ENCODE results near the gene DNAJB1.
A peak's percentile ranks its signal among the peaks of the same experiment; 100 is the strongest.
"Not testable (repeated sequence)": the region's sequence is repeated elsewhere in the genome, so short reads cannot be mapped to it uniquely, and the experiment has no call there.

The DNAJB1 gene

DNA sequence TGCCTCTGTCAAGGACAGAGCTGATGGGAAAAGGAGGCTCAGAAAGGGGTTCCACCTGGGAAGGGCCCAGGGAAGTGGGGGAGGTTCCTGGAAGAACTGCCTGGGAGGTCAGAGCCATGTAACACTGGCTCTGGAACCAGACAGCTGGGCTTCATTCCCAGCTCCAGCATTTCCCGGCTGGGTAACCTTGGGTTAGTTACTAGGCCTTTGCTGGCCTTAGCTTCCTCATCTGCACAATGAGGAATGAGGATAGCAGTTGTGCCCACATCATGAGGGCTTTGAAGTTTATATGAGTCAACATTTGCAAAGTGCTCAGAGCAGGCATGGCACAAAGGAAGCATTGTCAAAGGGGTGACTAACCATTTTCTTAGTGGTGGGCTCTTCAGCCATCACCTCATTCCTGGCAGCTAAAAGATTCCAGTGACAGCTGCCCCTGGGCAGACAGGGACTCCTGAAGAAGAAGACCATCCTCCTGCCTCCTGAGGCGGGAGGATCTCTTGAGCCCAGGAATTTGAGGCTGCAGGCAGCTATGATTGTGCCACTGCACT is 1.7 kb upstream of the DNAJB1 start:
- DNase-seq, result no peak

DNA sequence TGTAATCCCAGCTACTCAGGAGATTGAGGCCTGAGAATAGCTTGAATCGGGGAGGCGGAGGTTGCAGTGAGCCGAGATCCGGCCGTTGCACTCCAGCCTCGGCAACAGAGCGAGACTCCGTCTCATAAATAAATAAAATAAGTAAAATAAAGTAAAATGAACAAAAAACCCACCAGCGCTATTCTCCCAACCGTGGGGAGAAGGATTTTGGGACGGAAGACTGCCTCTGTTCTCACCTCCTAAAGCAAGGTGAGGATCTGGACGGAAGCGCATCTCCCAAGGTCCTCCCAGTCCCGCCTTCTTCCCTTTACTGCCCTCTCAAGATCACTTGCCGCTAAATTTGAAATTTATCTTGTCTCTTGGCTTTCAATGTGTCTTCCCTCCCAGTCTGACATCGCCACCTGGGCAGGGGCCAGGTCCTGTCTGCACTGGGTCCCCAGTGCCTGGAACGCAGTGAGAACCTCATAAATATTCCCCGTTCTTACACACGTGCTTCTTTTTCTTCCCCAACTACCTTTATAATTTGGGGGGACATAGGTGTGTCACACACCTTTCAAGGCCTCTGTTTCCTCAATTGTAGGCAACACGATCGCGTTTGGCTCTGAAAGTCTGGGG is 1.2 kb upstream of the DNAJB1 start:
- no peak for DNase-seq

DNA sequence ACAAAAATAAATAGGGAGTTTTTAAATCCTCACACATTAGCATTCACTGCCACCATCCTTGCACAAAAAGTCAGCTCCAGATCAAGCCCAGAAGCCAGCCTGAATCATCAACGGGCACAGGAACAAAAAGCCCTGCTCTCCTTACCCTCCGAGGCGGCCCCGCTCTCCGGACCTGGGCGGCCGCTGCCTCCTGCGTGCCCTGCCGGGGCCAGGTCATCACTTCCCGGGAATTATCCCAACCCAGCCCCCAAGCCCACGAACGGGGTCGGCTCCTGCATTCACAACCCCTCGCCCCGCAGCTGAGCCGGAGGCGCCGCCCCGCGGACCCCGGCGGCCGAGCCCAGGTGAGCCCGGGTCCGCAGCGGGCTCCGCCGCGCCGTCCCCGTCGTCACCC is 754 bp downstream of the DNAJB1 start:
- DNase-seq, result no peak

DNA sequence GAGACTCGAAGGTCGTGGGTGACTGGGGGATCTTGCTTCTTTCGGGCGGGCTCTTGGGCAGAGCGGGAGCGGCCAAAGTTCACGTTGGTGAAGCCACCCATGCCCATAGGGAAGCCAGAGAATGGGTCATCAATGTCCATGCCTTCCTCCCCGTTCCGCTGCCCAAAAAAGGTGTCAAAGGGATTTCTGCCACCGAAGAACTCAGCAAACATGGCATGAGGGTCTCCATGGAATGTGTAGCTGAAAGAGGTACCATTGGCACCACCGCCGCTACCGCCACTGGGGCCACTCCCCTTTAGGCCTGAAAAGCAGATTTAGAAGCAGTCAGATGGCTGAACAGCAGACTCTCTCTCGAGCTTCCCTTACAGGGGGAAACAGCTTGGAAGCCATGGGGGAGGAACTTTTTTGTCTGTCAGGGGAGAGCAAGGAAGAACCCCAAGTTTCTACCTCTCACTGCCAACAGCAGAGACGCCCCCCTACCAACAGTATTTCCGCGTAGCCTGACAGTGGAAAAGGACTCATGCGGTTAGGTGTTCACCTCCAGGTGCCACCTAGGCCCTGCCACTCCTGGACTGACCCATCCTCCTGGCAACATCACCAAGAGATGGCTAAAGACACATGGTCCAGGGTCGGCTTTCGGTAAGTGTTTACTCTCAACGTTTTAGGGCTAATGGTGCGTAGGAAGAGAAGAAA is 1.3 kb downstream of the DNAJB1 start:
- DNase-seq, result no peak

DNA sequence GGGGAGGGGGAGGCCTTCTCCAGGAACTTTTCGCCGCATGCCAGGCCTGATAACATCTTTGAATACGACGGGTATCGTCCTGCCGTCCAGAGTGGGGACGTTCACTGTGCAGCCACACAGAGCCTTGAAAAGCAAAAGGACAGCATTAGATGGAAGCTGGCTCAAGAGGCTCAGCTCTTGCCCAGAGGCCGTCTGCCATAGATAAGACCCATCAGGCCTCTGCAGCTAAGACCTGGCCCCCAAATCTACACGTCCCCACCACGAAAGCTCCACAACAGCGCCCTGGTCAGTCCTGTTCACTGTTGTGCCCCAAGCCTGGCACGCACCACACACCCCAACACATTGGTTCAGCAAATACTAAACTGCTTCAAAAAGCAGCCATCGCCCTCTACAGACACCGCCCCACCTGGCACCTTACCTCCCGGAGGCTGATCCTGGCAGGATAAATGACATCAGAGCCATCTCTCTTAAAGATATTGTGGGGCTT is 2.1 kb downstream of the DNAJB1 start:
- DNase-seq, result no peak

DNA sequence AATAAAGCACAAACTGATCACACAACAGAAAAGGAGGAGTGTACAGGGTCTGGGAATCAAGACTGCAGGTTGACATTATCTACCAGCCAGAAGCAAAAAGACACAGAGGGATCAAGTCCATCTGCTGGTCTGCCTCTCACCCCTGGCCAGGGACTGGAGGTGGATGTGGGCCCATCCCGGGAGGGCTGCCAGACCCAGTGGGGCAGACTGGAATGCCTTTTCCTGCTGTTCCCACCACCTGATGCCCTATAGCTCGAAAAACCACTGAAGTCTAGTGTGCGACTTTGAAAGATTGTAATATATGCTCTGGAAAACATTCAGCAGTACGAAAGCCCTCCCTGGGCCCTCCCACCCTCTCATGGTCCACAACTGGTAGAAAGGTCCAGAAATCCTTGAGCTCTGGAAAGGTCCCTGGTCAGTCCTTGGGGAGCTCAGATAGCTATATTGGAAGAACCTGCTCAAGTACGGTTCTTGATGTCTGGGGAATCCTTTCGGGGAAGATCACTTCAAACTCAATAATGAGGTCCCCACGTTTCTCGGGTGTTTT is 2.6 kb downstream of the DNAJB1 start:
- DNase-seq, result no peak

DNA sequence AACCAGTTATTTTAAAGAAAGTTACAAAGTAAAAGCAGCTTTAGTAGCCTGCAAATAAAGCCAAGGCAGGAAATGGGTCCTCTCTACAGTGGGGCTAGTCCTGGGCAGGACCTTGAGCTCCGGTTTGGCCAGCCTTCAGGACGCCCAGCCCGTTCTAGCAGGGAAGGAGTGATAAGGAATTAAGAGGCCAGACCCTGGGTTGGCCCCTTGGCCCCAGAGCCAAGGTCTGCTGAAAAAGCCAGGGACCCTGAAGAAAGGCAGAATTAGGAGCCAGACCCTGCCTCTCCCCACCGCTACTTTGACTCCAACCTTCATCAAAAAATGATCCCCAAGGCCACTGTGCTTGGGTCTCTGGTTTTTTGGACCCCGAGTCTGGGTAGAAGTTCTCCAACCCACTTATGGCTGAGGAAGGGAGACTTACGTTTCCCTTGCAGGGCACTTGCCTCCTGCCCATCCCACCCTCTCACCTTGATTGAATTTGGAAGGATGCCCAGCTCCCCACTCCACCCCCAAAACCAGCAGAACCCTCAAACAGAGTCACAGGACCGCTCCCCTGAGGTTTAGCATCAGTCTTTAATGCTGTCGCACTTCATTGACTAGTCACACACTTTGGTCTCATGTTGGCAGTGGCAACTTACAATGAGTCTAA is 3.9 kb downstream of the DNAJB1 start:
- DNase-seq, result no peak

DNA sequence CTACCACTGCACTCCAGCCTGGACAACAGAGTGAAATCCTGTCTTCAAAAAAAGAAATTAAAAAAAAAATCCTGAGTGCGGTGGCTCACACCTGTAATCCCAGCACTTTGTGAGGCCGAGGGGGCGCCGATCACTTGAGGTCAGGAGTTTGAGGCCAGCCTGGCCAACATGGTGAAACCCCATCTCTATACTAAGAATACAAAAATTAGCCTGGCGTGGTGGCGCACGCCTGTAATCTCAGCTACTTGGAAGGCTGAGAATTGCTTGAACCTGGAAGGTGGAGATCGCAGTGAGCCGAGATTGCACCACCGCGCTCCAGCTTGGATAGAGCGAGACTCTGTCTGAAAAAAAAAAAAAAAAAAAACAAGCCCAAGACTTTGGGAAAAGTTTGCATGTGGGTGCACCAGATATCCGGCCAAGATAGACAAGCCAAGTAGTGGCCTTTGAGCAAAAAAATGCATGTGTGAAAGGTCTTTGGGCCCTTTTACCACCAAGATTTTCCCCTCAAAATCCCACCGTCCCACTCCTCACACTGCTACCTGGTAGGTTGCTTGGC is 5.7 kb downstream of the DNAJB1 start:
- DNase-seq, result no peak

DNA sequence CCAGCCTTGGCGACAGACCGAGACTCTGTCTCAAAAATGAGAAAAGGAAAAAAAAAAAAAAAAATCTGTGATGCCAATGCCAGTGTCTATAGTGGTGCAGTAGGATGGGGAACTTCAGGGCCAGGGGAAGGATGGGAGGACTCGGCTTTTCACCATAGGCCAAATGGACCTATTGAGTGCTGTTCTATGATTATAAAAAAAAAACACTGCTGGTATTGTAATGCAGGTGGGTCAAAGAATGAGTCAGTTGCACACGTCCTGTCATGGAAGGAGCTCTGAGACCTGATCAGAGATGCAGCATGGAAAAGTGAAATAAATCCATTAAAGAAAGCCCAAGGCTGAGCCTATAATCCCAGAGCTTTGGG is 7.0 kb downstream of the DNAJB1 start:
- DNase-seq, result no peak

DNA sequence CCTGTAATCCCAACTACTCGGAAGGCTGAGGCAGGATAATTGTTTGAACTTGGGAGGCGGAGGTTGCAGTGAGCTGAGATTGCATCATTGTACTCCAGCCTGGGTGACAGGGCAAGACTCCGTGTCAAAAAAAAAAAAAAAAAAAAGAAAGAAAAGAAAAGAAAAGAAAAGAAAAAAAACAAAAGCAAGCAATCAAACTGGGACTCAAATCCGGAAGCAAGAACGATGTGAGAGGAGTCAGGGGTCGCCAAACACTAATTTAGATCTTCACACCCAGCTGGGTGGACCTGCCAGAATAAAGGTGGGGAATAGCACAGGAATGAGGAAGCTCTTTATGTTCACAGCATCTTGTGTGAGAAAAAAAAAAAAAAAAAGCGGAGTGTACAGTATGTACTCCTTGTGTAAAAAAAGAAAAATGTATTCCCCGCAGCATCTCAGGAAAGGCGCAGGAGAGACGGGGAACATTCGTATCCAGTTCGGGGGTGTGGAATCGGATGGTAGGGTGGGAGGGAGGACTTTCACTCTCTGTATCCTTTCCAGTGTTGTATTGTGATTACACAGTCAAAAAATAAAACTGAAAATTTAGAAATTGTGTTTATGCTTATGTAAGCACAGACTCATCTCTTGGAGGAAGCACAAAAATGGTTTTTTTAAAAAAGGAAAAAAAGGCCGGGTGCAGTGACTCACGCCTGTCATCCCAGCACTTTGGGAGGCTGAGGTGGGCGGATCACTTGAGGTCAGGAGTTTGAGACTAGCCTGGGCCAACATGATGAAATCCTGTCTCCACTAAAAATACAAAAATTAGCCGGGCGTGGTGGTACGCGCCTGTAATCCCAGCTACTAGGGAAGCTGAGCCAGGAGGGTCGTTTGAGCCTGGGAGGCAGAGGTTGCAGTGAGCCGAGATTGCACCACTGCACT is 7.6 kb downstream of the DNAJB1 start:
- no peak for DNase-seq

DNA sequence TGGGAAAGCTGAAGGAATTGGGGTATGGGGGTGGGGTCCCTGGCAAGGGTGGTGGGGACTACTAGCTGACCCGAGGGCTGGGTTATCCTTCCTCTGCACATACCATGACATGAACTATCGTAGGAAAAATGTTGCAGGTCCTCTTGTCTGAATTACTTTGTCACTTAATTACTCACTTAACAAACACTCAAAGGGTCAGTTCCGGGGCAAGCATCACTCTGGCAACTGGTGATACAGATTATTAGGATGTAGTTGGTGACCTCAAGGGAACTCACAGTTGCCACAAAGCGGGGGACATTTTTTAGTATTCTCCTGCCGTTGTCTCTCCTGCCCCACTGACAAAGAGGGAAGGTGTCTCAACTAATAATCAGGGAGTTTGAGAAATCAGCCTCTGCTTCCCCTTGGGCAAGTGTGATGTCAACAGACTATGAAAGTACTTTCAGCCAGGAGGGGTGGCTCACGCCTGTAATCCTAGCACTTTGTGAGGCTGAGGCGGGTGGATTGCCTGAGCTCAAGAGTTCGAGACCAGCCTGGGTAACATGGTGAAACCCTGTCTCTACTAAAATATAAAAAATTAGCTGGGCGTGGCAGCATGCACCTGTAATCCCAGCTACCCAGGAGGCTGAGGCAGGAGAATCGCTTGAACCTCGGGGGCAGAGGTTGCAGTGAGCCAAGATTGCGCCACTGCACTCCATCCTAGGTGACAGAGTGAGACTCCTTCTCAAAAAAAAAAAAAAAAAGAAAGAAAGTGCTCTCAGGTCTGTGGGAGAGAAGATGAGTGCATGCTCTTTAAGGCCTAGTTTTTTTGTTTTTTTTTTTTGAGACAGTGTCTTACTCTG is 10.3 kb downstream of the DNAJB1 start:
- no peak for DNase-seq

DNA sequence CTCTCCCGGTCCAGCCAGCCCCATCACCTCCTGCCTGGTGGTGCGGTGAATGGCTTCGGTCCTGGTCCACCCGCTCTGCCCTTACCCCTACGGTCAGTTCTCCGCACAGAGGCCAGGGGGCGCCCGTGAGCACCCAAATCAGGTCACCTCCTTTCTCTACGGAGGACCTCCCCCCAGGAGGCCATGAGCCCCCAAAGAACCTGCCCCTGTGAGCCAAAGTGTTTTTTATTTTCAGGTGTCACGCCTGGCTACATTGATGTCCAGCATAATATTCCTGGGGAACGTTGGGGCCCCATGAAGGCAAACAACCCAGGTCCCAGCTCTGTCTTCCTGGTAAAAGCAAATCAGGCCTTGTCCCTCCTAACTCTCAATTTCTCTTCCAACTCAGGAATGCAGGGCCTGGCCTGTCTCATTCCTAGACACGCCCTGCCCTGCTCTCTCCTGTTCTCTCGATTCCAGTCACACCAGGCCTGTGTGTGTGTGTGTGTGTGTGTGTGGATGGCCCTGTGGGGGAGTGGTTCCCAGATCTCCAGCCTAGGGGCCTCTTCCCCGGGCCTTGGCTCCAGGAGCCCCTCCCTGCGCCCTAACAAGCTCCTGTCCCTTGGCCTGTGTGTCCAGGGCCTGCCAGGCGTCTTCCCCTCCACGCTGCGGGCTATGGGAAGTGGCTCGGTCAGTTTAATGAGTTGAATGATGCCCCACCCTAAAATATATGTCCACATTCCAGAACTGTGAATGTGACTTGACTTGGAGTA is 12.5 kb downstream of the DNAJB1 start:
- peak; percentile 71 for DNase-seq

DNA sequence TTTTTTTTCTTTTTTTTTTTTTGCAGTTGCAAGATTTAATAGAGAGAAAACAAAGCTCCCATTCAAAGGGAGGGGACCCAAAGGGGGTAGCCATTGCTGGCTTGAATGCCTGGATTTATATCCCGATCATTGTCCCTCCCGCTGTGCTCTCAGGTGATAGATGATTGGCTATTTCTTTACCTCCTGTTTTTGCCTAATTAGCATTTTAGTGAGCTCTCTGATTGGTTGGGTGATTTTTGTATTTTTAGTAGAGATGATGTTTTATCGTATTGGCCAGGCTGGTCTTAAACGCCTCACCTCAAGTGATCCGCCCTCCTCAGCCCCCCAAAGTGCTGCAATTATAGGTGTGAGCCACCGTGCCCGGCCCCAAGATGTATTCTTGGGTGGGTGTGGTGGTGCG is 13.6 kb downstream of the DNAJB1 start:
- DNase-seq, result not testable (repeated sequence)

DNA sequence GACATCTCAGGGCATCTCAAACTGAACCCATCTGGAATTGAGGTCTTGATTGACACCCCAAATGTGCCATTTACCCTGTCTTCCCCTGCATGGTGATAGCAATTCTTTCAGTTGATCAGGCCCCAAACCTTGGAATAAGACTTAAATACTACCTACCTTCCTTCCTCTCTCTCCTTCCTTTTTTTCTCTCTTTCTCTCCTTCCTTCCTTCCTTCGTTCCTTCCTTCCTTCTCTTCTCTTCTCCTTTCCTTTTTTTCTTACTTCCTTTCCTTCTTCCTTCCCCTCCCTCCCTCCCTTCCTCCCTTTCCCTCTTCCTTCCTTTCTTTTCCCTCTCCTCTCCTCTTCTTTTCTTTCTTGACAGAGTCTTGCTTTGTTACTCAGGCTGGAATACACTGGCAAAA is 14.9 kb downstream of the DNAJB1 start:
- no peak for DNase-seq

DNA sequence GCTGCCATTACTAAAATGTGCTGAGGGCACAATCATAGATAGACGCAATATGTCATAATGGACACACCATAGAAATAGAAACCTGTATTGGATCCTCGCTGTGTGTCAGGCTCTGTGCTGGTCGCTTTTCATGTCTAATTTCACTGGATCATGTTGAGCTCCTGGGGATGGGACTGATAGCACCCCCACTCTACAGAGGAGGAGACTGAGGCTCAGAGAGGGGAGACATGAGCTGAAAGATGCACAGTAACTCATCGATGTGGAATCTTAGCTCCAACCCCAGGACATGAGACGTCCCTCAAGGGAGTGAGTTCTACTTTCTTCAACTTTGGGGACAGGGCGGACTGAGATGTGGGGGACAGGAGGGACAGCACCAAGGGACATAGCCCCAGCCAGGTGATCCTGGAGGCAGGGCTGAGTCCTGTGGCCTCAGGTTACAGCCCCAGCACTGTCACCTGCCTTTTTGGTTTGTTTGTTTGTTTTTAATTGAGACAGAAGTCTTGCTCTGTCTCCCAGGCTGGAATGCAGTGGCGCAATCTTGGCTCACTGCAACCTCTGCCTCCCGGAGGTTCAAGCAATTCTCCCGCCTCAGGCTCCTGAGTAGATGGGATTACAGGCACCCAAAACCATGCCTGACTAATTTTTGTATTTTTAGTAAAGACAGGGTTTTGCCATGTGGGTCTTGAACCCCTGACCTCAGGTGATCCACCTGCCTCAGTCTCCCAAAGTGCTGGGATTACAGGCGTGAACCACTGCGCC is 15.7 kb downstream of the DNAJB1 start:
- DNase-seq, result no peak

DNA sequence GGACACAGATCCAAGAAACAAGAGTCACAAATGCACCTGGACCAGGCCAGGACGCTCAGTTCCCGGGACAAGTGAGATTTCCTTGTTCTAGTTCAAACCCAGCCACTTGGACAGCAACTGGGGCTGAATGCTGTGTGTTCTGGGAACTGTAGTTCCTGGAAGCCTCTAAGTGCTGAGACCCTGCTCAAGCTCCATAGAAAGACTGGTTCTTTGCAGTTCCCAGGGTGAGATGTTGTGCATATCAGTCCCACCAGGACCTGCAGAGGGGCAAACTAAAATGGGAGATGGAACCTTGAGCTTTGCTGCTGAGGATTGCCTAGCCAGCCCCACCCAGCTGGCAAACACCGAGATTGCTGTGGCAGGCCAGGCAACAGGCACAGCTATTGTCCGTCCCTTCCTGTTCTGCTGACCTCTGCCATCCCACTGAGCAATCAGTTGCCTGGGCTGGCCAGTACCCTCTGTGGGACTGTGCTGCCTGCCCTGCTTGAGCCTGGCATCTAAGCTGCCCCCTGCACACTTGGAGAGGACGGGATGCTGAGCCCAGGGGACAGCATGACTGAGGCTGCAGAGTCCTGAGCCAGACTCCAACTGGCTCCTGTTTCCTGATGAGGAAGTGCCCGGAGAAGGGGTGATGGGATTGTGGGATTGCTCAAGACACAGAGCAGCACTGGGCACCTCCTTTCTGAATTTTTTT is 20.8 kb downstream of the DNAJB1 start:
- no peak for DNase-seq

DNA sequence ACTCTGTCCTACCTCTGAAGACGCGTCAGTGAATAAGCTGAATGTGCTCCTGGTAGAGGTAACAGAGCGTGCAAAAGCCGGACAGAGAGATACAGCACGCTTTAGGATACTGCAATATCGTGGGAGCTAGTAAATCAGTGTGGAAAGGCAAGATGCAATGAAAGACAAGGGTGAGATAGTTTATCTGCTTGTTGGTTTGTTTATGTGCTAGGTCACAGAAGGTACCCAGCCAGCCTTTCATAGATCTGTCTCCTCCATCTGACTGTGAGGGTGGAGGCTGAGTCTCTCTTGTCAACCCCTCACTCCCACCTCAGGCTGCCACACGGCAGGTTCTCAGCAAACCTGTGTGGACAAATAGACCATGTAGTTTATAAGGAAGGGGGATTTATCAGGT is 21.4 kb downstream of the DNAJB1 start:
- no peak for DNase-seq

DNA sequence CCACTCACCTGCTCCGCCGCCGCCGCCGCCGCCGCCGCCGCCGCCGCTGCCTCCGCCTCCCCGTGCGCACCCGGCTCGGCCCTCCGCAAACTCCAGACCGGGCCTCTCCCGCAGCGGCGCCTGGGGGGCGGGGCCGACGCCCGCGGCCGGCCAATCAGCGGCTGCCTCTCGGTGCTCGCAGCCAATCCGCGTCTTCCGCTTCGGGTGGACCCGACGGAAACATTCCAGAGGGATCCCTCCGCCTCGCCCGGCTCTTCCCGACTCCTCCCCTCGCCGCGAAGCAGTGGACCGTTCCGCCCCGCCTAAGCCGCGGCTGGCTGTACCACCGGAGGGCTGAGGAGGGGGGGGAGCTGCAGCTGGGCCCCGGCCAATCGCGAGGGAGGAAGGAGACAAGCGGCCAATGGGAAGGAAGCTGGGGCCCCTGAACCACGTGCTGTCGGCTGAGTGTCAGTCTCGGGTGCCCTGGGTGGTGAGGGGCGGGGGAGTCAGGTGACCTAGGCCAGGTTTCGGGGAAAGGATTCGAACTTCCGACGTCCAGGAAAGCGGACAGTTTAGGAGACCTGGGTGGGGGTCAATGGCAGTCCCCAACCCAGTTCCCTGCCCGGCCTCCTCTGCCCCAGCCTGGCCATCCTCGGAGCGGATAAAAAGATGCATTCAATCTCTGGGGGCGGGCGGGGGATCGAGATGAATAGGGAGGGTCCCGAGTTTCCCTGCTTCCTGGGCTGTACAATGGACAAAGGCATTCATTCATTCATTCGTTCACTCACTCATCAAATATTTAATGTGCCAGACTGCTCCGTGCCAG is 22.0 kb downstream of the DNAJB1 start, which contains the start of gene GIPC1:
Gene GIPC1 (minus strand): TSS at position 99 of the 805 bp plus-strand sequence. CDS start 13,151 bp downstream, outside the sequence.
- DNase-seq, result peak; percentile 76
